ENCODE measurements around the gene PAK5. TPM values are rescaled to one million over a fixed set of nuclear protein-coding genes. Genes with fewer than 3 reads are reported as not detected.

PAK5 gene
- total RNA-seq, 1 donor from 2014 or later: not detected

DNA sequence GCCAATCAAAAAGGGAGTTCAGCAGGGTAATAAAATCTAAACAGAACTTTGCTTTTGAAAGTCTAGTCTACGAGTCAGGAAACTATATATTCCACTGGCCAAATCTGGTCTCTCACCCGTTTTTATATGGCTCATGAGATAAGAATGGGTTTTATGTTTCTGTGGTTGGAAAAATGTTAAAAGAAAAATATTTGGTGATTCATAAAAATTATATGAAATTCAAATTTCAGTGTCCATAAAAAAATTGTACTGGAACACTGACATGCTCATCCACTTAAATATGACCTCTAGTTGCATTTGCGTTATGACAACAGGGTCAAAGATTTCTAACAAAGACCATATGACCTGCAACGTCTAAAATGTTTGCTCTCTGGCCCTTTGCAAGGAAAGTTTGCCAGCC lies 346.8 kb downstream of the PAK5 start:
- Histone ChIP-seq H3K36me3 (no peaks in the 10 kb centered on the region), H3K4me1 (peaks cover 4 to 10% of the 10 kb centered on the region in 2 donors), H3K27ac (no peak overlapping the region), H3K4me3 (peak overlapping the region in 1 of 2 donors; percentile 9), H3K27me3 (no peaks in the 10 kb centered on the region), H3K9me3 (no peaks in the 10 kb centered on the region)
- intact Hi-C loops (cut with DNase I): no loop called here
- no peak for DNase-seq (ENCODE audit: low spot score in 2 of 2)
- TF ChIP-seq, protein P1, sequence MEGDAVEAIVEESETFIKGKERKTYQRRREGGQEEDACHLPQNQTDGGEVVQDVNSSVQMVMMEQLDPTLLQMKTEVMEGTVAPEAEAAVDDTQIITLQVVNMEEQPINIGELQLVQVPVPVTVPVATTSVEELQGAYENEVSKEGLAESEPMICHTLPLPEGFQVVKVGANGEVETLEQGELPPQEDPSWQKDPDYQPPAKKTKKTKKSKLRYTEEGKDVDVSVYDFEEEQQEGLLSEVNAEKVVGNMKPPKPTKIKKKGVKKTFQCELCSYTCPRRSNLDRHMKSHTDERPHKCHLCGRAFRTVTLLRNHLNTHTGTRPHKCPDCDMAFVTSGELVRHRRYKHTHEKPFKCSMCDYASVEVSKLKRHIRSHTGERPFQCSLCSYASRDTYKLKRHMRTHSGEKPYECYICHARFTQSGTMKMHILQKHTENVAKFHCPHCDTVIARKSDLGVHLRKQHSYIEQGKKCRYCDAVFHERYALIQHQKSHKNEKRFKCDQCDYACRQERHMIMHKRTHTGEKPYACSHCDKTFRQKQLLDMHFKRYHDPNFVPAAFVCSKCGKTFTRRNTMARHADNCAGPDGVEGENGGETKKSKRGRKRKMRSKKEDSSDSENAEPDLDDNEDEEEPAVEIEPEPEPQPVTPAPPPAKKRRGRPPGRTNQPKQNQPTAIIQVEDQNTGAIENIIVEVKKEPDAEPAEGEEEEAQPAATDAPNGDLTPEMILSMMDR (IDR thresholded peaks at IDR 0.05): no peak

DNA sequence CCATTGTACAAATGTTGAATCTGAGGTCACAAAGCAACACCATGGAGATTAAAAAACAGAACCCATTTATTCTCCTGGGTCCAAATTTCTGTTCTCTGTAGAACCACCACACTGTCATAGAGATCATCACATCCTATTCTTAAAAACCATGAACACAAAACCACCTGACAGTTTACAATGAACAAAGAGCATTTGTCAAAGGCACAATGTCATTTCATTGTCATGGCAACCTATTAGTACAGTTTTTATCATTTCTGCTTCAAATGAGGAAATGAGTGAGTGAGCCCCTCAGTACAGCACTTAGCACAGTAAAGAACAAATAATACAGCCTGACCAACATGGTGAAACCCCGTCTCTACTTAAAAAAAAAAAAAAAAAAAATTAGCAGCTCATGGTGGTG lies 347.6 kb downstream of the PAK5 start:
- H3K27me3 ChIP-seq: no peaks in the 10 kb centered on the region
- no peaks in the 10 kb centered on the region for H3K9me3 ChIP-seq
- no peak for DNase-seq (ENCODE audit: low spot score in 2 of 2)
- intact Hi-C loops (cut with DNase I): no loop called here
- peaks cover 4 to 10% of the 10 kb centered on the region in 2 donors for H3K4me1 ChIP-seq
- no peaks in the 10 kb centered on the region for H3K36me3 ChIP-seq
- H3K27ac ChIP-seq: no peak overlapping the region
- TF ChIP-seq, protein P1 (IDR thresholded peaks at IDR 0.05): no peak
- H3K4me3 ChIP-seq: no peak overlapping the region

DNA sequence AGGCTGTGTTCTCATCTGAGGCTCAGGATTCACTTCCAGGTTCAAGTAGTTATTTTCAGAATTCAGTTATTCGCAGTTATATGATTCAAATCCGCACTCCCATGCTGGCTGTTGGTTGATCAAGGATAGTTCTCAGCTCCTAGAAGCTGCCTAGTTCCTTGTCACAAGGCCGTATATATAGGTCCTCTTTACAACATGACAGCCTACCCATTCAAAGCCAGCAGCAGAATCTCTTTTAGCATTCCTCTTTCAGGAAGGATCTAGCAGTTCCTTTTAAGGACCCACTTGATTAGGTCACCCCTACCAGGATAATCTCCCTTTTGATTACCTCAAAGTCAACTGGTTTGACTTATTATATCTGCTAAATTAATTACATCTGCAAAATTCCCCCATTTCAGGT lies 348.2 kb downstream of the PAK5 start:
- Histone ChIP-seq H3K27ac (no peak overlapping the region), H3K4me1 (peaks cover 4 to 10% of the 10 kb centered on the region in 2 donors), H3K4me3 (no peak overlapping the region), H3K36me3 (no peaks in the 10 kb centered on the region), H3K27me3 (no peaks in the 10 kb centered on the region), H3K9me3 (no peaks in the 10 kb centered on the region)
- no peak for DNase-seq (ENCODE audit: low spot score in 2 of 2)
- intact Hi-C loops (cut with DNase I): no loop called here
- TF ChIP-seq, protein P1 (IDR thresholded peaks at IDR 0.05): no peak

DNA sequence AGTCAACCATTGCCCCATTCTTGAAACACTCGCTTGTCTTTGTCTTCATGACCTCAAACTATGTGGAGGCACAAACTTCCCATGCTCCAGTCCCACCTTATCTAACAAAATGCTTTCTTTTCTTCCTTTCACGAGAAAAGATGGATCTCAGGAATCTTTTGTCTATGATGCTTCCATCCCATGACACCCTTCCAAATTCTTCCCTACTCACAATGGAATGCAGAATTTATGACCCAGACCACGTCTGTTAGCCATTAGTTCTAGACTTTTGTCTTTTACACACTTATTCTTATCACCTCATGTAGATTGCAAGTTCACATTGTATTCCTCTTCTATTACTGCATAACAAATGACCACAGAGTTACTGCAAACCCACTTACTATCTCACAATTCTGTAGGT lies 348.7 kb downstream of the PAK5 start:
- Histone ChIP-seq H3K9me3 (no peaks in the 10 kb centered on the region), H3K4me1 (peaks cover 4 to 10% of the 10 kb centered on the region in 2 donors), H3K27ac (no peak overlapping the region), H3K27me3 (no peaks in the 10 kb centered on the region), H3K4me3 (no peak overlapping the region), H3K36me3 (no peaks in the 10 kb centered on the region)
- TF ChIP-seq, protein P1 (IDR thresholded peaks at IDR 0.05): no peak
- intact Hi-C loops (cut with DNase I): no loop called here
- no peak for DNase-seq (ENCODE audit: low spot score in 2 of 2)

DNA sequence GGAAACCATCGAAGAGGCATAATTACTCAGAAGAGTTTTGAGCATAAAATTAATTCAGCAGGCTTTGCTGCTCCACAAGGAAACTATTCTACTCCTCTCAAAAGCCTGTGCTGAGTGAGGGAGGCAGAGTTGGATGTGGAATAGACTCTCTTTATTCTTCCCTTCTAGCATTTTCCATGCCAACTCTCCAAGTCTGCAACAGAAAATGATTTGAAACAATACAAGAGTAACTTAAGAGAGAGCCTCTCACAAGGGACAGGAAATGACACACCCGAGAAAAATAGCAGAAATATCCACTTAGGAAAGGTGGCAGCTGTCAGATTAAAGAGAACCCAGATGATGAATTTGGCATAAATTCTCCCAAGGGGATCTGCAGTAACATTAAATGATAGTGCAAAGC lies 350.8 kb downstream of the PAK5 start:
- H3K27ac ChIP-seq: no peak overlapping the region
- no peaks in the 10 kb centered on the region for H3K36me3 ChIP-seq
- H3K4me1 ChIP-seq: peaks cover 4 to 8% of the 10 kb centered on the region in 2 donors
- no peak for DNase-seq (ENCODE audit: low spot score in 2 of 2)
- no peaks in the 10 kb centered on the region for H3K27me3 ChIP-seq
- TF ChIP-seq, protein P1 (IDR thresholded peaks at IDR 0.05): no peak
- H3K9me3 ChIP-seq: no peaks in the 10 kb centered on the region
- intact Hi-C loops (cut with DNase I): no loop called here
- H3K4me3 ChIP-seq: no peak overlapping the region

Other genes with a start within 250 kb of the PAK5 start
- gene ANKEF1, start 195.9 kb upstream of the PAK5 start, total RNA-seq: 9.0 TPM